NCI-H345 treated with DMSO at 0.1 percent for 48 hours (cell line): ENCODE results near the gene EML4.
A peak's percentile ranks its signal among the peaks of the same experiment; 100 is the strongest.

Experiments used
- DNase-seq: peaks from one replicate; lab custom pipeline; 2025; ENCODE audit not compliant: unreplicated experiment; lab: John Stamatoyannopoulos, UW

EML4 gene

GRCh38 chr2:42138163-42139015 is 30.8 kb upstream of the EML4 start:
- DNase-seq: no peak

- DNase-seq: no peak
Measured at GRCh38 chr2:42139101-42139500, 30.1 kb upstream of the EML4 start.

DNA sequence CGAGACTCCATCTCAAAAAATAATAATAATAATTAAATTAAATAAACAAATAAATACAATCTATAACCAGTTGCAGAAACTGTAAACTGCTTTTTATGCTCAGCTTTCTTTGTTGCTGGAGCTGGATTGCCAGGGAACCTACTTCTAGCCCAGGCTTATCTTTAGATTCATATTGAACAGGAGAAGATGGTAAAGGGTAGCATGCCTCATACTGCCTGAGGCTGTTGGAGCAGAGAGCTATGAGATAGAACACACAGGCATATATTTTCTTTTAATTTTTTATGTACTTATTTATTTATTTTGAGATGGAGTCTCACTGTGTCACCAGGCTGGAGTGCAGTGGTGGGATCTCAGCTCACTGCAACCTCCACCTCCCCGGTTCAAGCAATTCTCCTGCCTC is 28.7 kb upstream of the EML4 start:
- no peak for DNase-seq

DNA sequence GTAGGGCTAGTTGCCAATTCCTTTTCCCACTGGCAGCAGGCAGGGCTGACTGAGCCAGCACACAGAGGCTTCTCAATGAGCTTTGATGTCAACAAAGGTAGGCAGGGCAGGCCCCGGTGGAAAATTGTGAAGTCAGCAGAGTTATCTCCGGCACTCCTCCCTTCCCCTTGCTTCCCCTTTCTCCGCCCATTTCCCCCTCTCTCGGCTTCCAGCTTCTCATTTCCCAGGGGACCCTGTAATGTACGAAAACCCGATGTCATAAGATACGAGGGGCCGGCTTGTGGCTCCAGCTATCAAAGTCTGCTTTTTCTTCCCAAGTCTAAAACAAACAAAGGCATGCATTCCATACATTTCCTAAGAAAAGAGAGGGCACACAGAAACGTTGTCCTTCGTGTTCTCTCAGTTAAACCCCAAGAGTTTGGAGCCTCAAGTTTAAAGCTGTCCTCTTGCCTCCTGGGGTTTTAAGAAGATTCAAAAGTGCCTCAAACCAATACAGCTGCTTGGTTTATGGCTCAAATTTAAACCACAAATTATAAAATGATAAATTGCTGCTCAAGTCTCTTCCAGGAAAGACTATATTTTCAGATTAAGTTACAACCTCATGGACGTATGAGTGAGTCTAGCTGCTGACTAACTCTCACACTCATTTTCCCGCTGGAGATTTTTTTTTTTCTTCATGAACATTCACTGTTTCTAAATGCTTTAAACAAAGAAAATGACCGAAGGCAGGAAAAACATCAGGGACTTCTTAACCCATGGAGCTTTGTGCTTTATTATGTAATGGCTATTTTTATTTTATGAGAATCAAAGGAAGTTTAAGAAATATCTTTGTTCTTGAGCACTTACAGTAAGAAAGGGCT is 27.2 kb upstream of the EML4 start:
- peak; percentile 41 for DNase-seq

DNA sequence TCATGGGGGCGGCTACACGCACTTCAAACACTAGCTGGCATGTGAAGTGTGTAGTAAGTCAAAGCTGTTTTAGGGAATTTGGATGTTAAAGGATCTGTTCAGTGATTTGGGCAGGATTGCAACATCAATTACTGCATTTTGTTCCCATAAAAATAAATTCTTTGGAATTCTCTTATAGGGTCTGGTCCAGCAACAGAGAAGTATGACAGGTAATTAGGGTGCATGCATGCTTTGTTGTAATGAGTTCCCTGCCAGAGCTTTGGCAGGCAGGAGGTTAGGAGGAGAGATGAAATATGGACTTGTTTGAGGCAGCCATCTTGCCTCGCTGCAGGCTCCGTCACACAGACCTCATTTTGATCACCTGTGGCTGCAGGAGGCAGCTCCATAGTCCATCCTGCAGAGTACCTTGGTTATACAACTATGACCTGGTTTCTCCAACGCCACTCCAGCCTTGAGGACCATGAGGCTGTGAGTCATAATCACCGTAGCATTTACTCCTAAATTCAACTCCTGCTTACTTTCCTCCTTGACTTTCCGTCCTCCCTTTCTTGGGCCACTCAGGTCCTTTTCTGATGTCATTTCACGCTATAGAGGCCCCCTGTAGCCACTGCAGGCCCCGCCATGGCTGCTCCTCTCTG is 26.5 kb upstream of the EML4 start:
- DNase-seq: no peak

GRCh38 chr2:42147641-42148274 is 21.4 kb upstream of the EML4 start:
- no peak for DNase-seq

GRCh38 chr2:42150159-42150558 is 19.0 kb upstream of the EML4 start:
- no peak for DNase-seq

GRCh38 chr2:42153944-42154581 is 15.1 kb upstream of the EML4 start:
- no peak for DNase-seq

DNA sequence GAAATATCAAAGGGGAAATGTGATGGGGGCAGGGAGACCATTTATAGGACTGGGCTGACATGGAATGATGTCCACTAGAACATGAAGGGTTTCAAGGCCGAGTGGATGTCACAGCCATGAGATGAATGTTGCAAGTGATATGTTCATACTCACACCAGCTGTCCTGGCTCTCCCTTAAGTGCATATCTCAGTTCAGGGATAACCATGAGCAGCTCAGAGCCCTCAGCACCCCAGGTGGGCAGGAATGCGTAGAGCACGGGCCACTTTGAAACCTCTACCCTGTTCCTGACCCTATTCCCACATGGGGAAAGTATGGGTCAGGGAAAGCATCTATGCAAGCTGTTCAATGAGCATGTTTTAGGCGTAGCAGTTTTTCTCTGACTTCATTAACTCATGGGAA is 12.4 kb upstream of the EML4 start:
- DNase-seq: no peak

DNA sequence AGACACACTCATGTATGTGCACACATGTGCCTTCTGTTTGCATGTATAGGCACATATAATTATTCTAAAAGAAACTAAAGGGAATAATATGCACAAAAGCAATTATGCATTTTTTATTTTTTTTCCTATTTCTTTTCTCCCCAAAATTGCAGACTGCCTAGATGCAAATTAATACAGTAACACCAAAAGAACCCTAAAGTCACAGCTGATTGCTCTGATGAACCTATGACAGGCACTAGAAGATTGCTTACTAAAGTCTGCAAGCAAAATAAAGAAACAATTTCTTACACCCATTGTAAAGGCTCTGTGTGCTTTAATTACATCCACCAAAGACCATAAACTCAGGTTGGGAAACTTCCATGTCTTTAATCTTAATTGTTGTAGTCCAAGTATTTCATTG is 7.7 kb upstream of the EML4 start:
- no peak for DNase-seq

GRCh38 chr2:42163444-42164045 is 5.6 kb upstream of the EML4 start:
- no peak for DNase-seq

DNA sequence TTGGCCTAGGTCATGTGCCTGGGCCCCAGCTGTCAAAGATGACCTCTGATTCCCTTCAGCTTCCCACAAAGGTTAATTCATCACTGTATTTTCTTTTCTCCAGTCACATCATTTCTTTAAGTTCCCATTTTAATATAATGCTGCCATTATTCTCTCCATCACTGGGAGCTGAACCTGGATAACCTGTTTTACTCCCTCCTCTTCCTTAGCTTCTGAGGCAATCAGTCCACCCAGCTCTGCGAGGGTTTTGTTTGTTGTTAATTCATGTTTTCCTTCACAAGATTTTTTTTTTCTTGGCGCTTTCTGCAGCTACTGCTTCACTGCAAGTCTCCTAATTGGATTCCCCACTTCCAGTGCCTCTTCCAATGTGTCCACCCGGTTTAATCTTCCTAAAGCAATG is 5.1 kb upstream of the EML4 start:
- DNase-seq: no peak

DNA sequence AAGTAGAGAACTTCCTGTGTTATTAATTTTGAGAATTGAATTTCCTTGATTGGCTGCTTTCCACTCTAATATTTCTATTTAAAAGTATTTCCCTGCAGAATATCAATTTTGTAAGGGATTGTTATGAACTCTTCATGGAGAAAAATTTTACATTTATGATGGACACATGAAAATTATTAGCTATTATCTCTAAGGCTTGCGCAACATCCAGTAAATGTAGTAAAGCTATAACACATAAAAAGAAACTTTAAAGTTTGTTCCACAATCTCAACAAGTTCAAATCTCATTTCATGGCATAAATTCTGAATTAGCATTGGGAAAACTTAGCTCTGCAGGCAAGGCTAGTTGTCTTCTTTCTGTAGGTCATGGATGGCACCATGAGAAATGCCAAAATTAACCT is 4.2 kb upstream of the EML4 start:
- DNase-seq: no peak

- no peak for DNase-seq
Measured at GRCh38 chr2:42167458-42167857, 1.7 kb upstream of the EML4 start.

GRCh38 chr2:42168459-42169099 is 574 bp upstream of the EML4 start:
- no peak for DNase-seq

- no peak for DNase-seq
Measured at GRCh38 chr2:42169874-42170521, 845 bp downstream of the EML4 start.

DNA sequence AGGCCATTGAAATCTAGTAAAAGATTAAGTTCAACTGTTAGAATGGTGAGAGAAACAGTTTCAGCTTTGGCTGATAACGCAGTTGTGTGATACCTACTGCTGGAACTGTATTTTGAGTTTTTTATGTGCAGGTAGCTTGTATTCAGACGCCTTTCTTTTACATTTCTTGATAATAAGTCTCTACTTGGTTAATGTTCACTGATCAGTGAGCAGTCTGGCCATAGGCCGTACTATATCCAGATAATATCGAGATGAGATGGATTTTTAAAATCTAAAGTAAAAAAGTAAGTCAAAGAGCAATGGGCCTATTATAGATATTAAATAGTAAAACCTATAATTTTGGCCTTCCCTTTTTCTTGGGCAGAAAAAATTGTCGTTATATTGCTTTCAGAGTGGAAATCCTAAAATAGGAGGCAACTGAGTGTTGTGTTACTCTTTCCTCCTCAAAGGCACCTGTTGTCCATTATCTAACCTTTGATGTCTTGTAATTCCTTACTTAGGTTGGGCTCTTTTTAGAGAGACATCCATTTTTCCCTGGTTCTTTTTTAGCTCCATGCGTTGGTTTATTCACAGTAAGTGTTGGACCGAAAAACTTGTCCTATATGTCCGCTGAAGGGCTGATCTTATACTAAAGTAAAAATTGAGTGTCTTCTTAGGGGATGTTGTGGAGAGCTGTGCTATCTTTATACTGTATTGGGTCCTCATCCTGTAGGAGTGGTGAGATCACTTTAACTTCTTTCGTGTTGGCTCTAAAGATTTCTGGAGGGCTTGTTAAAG is 1.7 kb downstream of the EML4 start:
- DNase-seq: no peak

GRCh38 chr2:42171396-42171980 is 2.3 kb downstream of the EML4 start:
- no peak for DNase-seq
